Bronchial epithelial cell (primary cell): ENCODE measurements around the gene ADPGK. TPM values are rescaled to one million over a fixed set of nuclear protein-coding genes. Genes with fewer than 3 reads are reported as not detected.
A peak's percentile ranks its signal among the peaks of the same experiment; 100 is the strongest.

Experiments
- DNase-seq: peaks from one replicate; pipeline ENCODE4 v3.0.0-alpha.2; 2010; ENCODE audit warnings: low read depth
- FAIRE-seq: peaks from 2 replicates; lab custom pipeline; 2011; peaks lifted over from hg19 to GRCh38; lab: Jason Lieb, UNC
- H3K27me3 ChIP-seq: 2 replicates; pipeline ENCODE4 v1.5.1; 2011; ENCODE audit warnings: low read length; ENCODE audit not compliant: control insufficient read depth, insufficient read depth
- H3K36me3 ChIP-seq: 2 replicates; pipeline ENCODE4 v1.5.1; 2011; ENCODE audit warnings: low read length; ENCODE audit not compliant: control insufficient read depth, insufficient read depth
- H3K4me3 ChIP-seq: 2 replicates; pipeline ENCODE4 v1.5.1; 2011; ENCODE audit warnings: mild to moderate bottlenecking, low read depth, low read length, control low read depth
- total RNA-seq: library from RNA; depleted of rRNA; stranded (reverse); fragments of >200 nt; gene quantifications from 2 replicates; pipeline ENCODE4 v1.2.1, GENCODE V29; 2014
- TF ChIP-seq, protein P1 (sequence below): IDR thresholded peaks from 2 replicates; pipeline ENCODE4 v1.5.1; 2011; ENCODE audit warnings: mild to moderate bottlenecking, moderate library complexity, low read length, control low read depth, inconsistent platforms; ENCODE audit not compliant: insufficient read depth, severe bottlenecking

ADPGK gene
- total RNA-seq = 29.7 and 40.5 TPM in 2 replicates

DNA sequence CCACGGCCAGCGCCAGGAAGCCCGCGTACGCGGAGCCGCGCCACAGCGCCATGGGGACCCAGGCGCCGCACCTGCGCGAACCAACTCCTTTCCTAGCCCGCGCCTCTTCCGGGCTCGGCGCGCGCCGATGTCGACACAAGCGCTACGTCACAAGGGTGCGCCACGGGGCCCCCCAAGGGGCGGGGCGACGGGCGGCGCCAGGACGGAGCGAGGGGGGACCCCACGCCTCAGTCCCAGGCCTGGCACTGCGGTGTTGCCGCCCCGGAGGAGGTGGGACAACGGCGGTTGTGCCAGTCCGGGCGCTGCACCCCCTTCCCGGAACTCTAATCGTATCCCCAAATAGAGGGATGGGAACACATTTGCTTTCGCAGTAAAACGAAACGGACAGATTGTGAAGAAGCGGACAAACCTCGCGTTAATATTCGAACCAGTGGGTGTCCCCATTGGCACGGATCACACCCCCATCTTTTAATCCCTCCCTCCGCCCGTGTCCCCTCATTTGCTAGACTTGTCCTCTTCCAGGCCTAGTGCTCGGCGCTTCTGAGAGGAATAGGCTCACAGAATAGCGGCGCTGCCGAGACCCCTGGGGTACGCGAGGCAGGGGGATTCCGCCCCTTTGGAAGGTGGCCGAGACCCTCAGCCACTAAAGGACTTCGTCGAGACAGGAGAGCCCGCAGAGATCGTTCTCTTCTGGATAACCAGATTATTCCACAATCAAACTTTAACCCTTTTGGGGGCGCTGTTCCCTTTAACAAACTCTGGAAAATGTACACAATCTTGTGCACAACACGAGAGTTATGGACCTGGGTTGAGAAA is at the start of gene ADPGK:
TSS of gene ADPGK (minus strand) at position 119 of the 816 bp plus-strand sequence. CDS start at position 52, 67 bp downstream.
- Histone ChIP-seq H3K27me3 (no peaks in the 10 kb centered on the region), H3K36me3 (peaks cover 4% of the 10 kb centered on the region), H3K4me3 (peak within 1 kb of the TSS; percentile 91)
- FAIRE-seq = no peak
- peak; percentile 77 for DNase-seq
- TF ChIP-seq, protein P1, sequence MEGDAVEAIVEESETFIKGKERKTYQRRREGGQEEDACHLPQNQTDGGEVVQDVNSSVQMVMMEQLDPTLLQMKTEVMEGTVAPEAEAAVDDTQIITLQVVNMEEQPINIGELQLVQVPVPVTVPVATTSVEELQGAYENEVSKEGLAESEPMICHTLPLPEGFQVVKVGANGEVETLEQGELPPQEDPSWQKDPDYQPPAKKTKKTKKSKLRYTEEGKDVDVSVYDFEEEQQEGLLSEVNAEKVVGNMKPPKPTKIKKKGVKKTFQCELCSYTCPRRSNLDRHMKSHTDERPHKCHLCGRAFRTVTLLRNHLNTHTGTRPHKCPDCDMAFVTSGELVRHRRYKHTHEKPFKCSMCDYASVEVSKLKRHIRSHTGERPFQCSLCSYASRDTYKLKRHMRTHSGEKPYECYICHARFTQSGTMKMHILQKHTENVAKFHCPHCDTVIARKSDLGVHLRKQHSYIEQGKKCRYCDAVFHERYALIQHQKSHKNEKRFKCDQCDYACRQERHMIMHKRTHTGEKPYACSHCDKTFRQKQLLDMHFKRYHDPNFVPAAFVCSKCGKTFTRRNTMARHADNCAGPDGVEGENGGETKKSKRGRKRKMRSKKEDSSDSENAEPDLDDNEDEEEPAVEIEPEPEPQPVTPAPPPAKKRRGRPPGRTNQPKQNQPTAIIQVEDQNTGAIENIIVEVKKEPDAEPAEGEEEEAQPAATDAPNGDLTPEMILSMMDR = peak; percentile 61

- DNase-seq (no peak), FAIRE-seq (no peak)
- Histone ChIP-seq H3K4me3 (no peak overlapping the region), H3K27me3 (no peaks in the 10 kb centered on the region), H3K36me3 (no peaks in the 10 kb centered on the region)
- TF ChIP-seq, protein P1 = no peak
These were observed 43.7 kb upstream of the ADPGK start for GRCh38 chr15:72827226-72827625.

DNA sequence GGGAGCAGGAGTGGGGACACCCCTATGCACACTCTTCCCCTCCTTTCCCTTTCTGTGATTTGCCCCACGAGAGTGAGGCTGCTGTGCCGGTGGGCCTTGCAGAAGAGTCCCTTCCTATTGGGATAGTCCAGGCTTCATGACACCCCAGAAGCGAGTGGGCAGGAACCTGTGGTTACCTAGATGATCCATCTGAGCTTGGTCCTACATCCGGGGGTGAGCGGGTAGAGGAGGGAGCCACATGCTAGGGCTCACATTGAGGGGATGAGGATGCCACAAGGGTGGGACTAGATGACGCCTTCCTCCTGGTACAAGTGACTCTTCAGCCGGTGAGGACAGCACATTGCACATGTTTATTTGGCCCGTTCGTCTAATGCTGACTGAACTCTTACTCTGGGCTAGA is 43.1 kb upstream of the ADPGK start:
- no peaks in the 10 kb centered on the region for H3K36me3 ChIP-seq
- TF ChIP-seq, protein P1 = no peak
- no peaks in the 10 kb centered on the region for H3K27me3 ChIP-seq
- FAIRE-seq (peak; percentile 84), DNase-seq (no peak)
- no peak overlapping the region for H3K4me3 ChIP-seq

DNA sequence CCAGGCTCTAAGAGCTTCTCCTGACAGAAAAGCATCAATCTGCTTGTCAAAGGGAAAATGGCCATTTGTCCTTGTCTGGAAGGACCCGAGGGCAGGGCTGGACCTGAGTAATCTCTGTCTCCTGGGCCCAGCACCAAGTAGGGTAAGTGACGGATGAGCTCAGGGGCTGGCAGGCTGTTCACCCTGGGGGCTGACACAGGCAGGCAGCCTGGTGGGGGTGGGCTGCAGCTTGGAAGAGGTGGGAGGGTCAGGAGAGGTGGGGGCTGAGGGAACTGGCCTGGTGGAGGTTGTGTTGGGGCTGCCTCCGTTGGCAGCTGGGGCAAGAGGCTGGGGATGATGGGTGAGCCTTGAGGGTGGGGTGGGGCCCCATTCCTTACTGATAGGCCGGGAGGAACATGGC is 42.3 kb upstream of the ADPGK start:
- no peaks in the 10 kb centered on the region for H3K27me3 ChIP-seq
- TF ChIP-seq, protein P1 = no peak
- H3K36me3 ChIP-seq = no peaks in the 10 kb centered on the region
- DNase-seq = no peak
- no peak overlapping the region for H3K4me3 ChIP-seq
- peak; percentile 40 for FAIRE-seq

DNA sequence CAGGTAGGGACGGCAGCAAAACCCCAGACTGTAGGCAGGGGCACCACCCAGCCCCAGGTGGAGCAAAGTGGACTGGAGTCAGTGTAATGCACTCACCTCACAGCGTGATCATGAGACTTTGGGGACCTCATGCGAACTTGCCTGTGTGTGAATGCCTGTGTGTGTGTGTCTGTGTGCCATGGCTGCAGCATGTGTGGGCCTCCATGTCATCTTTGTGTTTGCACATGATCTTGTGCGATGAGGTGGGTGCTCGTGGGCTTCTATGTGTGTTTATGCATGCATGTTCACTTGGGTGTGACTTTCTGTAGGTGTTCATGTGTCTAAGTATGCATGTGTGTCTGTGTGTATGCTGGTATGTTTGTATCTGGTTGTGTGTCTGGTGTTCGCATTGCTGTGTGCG is 41.2 kb upstream of the ADPGK start:
- no peak for DNase-seq
- Histone ChIP-seq H3K27me3 (no peaks in the 10 kb centered on the region), H3K36me3 (no peaks in the 10 kb centered on the region), H3K4me3 (no peak overlapping the region)
- TF ChIP-seq, protein P1 = no peak
- FAIRE-seq = no peak

GRCh38 chr15:72824112-72824511 is 40.6 kb upstream of the ADPGK start:
- FAIRE-seq (no peak), DNase-seq (no peak)
- TF ChIP-seq, protein P1 = no peak
- Histone ChIP-seq H3K36me3 (no peaks in the 10 kb centered on the region), H3K27me3 (no peaks in the 10 kb centered on the region), H3K4me3 (no peak overlapping the region)
